ENCODE results near the gene RPL32.

DNA sequence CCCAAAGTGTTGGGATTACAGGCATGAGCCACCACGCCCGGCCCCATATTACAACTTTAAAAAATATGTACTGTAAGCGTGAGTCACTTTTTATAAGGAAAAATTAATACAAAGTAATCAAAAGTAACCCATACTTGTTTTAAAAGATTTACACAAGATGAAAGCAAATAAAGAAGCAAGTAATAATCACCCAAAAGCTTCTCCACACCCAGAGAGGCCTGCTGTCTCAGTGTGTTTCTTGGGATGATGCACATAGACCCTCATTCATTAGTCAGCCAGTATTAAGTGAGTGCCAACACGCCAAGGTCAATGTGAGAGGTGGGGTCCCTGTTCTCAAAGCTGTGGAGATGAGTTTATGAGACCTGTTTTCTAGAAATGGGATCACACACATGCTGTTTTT lies 12.0 kb downstream of the RPL32 start:
- TF ChIP-seq CTCF (IDR thresholded peaks at IDR 0.05) (no peak), EP300 (IDR thresholded peaks at IDR 0.05) (no peak)
